ENCODE measurements around the gene LMO7. TPM values are rescaled to one million over a fixed set of nuclear protein-coding genes. Genes with fewer than 3 reads are reported as not detected.
"Not testable (repeated sequence)": the region's sequence is repeated elsewhere in the genome, so short reads cannot be mapped to it uniquely, and the experiment has no call there.

LMO7 gene
- total RNA-seq, 1 donor from 2014 or later: 57.0 TPM

GRCh38 chr13:75647126-75647784, 11.1 kb downstream of the LMO7 start:
- no peak for DNase-seq (ENCODE audit: low spot score)

- no peak for DNase-seq (ENCODE audit: low spot score)
Measured at GRCh38 chr13:75648446-75648845, 12.3 kb downstream of the LMO7 start.

- no peak for DNase-seq (ENCODE audit: low spot score)
Measured at GRCh38 chr13:75651013-75651412, 14.9 kb downstream of the LMO7 start.

GRCh38 chr13:75652726-75653125, 16.6 kb downstream of the LMO7 start:
- no peak for DNase-seq (ENCODE audit: low spot score)

- no peak for DNase-seq (ENCODE audit: low spot score)
Measured at GRCh38 chr13:75656425-75656989, 20.4 kb downstream of the LMO7 start.

GRCh38 chr13:75657111-75657510, 21.0 kb downstream of the LMO7 start:
- DNase-seq (ENCODE audit: low spot score): no peak

GRCh38 chr13:75660694-75661093, 24.6 kb downstream of the LMO7 start:
- no peak for DNase-seq (ENCODE audit: low spot score)

GRCh38 chr13:75661443-75661842, 25.3 kb downstream of the LMO7 start:
- DNase-seq (ENCODE audit: low spot score): no peak

- no peak for DNase-seq (ENCODE audit: low spot score)
Measured at GRCh38 chr13:75666646-75667351, 30.7 kb downstream of the LMO7 start.

GRCh38 chr13:75669706-75670105, 33.6 kb downstream of the LMO7 start:
- DNase-seq (ENCODE audit: low spot score): no peak

GRCh38 chr13:75670496-75670895, 34.4 kb downstream of the LMO7 start:
- DNase-seq (ENCODE audit: low spot score): no peak

- DNase-seq (ENCODE audit: low spot score): no peak
Measured at GRCh38 chr13:75675421-75675820, 39.3 kb downstream of the LMO7 start.

GRCh38 chr13:75679459-75679858, 43.3 kb downstream of the LMO7 start:
- DNase-seq (ENCODE audit: low spot score): no peak

- DNase-seq (ENCODE audit: low spot score): not testable (repeated sequence)
Measured at GRCh38 chr13:75680251-75680650, 44.1 kb downstream of the LMO7 start.

- no peak for DNase-seq (ENCODE audit: low spot score)
Measured at GRCh38 chr13:75682326-75682725, 46.2 kb downstream of the LMO7 start.

- DNase-seq (ENCODE audit: low spot score): no peak
Measured at GRCh38 chr13:75685239-75685697, 49.1 kb downstream of the LMO7 start.

- DNase-seq (ENCODE audit: low spot score): no peak
Measured at GRCh38 chr13:75687150-75687763, 51.1 kb downstream of the LMO7 start.

- no peak for DNase-seq (ENCODE audit: low spot score)
Measured at GRCh38 chr13:75689686-75690085, 53.6 kb downstream of the LMO7 start.

GRCh38 chr13:75690607-75691006, 54.5 kb downstream of the LMO7 start:
- DNase-seq (ENCODE audit: low spot score): no peak

- no peak for DNase-seq (ENCODE audit: low spot score)
Measured at GRCh38 chr13:75691183-75691582, 55.1 kb downstream of the LMO7 start.

- no peak for DNase-seq (ENCODE audit: low spot score)
Measured at GRCh38 chr13:75693227-75693626, 57.1 kb downstream of the LMO7 start.

- no peak for DNase-seq (ENCODE audit: low spot score)
Measured at GRCh38 chr13:75694722-75695121, 58.6 kb downstream of the LMO7 start.

GRCh38 chr13:75695908-75696307, 59.8 kb downstream of the LMO7 start:
- peak; percentile 78 for DNase-seq (ENCODE audit: low spot score)
